Hematopoietic multipotent progenitor cell (in vitro differentiated cells): ENCODE measurements around the gene PABPN1L. TPM values are rescaled to one million over a fixed set of nuclear protein-coding genes. Genes with fewer than 3 reads are reported as not detected.
A peak's percentile ranks its signal among the peaks of the same experiment; 100 is the strongest.

ENCODE experiments used
- DNase-seq, 3 donors: peaks; one replicate each; pipeline ENCODE4 v3.0.0-alpha.2; 2011 to 2015; ENCODE audit warnings: low read depth in 2 of 3, low spot score in 2 of 3
- total RNA-seq: library from RNA; depleted of rRNA; stranded (reverse); fragments of >200 nt; gene quantifications from one replicate; pipeline ENCODE4 v1.2.3, GENCODE V29; 2012

The PABPN1L gene
- total RNA-seq, 1 donor: 0.54 TPM

GRCh38 chr16:88871349-88871702, 4.9 kb upstream of the PABPN1L start:
- no peak for DNase-seq

- DNase-seq: peak in 1 of 3 donors; percentile 36
These were observed 4.3 kb upstream of the PABPN1L start for GRCh38 chr16:88870608-88871348.

- no peak for DNase-seq
These were observed 3.2 kb upstream of the PABPN1L start for GRCh38 chr16:88869673-88869980.

GRCh38 chr16:88868974-88869672, 2.7 kb upstream of the PABPN1L start:
- DNase-seq: no peak

- DNase-seq: no peak
These were observed 1.3 kb upstream of the PABPN1L start for GRCh38 chr16:88867581-88868246.

- DNase-seq: no peak
These were observed 718 bp downstream of the PABPN1L start for GRCh38 chr16:88865742-88866141.

- DNase-seq: no peak
These were observed 1.1 kb downstream of the PABPN1L start for GRCh38 chr16:88865310-88865709.

GRCh38 chr16:88864521-88864920, 1.9 kb downstream of the PABPN1L start:
- DNase-seq: no peak

GRCh38 chr16:88864099-88864498, 2.4 kb downstream of the PABPN1L start:
- DNase-seq: no peak

GRCh38 chr16:88863426-88863825, 3.0 kb downstream of the PABPN1L start:
- DNase-seq: no peak

GRCh38 chr16:88862968-88863367, 3.5 kb downstream of the PABPN1L start:
- DNase-seq: no peak

GRCh38 chr16:88861359-88861758, 5.1 kb downstream of the PABPN1L start:
- DNase-seq: no peak

GRCh38 chr16:88859381-88860091, 6.9 kb downstream of the PABPN1L start:
- no peak for DNase-seq

GRCh38 chr16:88857728-88858339, 8.6 kb downstream of the PABPN1L start:
- DNase-seq: peak; percentile 39 to 84 (median 81)

- DNase-seq: peak; percentile 92 to 95 (median 93)
These were observed 9.4 kb downstream of the PABPN1L start, which contains the start of the genes GALNS and TRAPPC2L for GRCh38 chr16:88856828-88857727. Gene GALNS (minus strand): TSS chr16:88856947. CDS start chr16:88856877, 70 bp downstream. Gene TRAPPC2L (plus strand): TSS chr16:88857127. CDS start chr16:88857151, 24 bp downstream.

- no peak for DNase-seq
These were observed 10.2 kb downstream of the PABPN1L start for GRCh38 chr16:88856122-88856827.

GRCh38 chr16:88855736-88856121, 10.7 kb downstream of the PABPN1L start:
- no peak for DNase-seq

- no peak for DNase-seq
These were observed 11.3 kb downstream of the PABPN1L start for GRCh38 chr16:88855176-88855575.
